ENCODE measurements around the gene ALPG. TPM values are rescaled to one million over a fixed set of nuclear protein-coding genes. Genes with fewer than 3 reads are reported as not detected.

Gene ALPG
- total RNA-seq, 1 donor from 2014 or later, result not detected

Other genes with a start within 250 kb of the ALPG start
- gene ALPP, start 28.1 kb upstream of the ALPG start, total RNA-seq, result not detected
- gene ALPI, start 49.3 kb downstream of the ALPG start, total RNA-seq, result not detected
- gene ECEL1, start 81.0 kb downstream of the ALPG start, total RNA-seq, result 0.18 TPM
- not detected for gene PRSS56, start 113.5 kb downstream of the ALPG start, total RNA-seq
- gene CHRND, start 119.3 kb downstream of the ALPG start, total RNA-seq, result not detected
- not detected for gene CHRNG, start 132.8 kb downstream of the ALPG start, total RNA-seq
- 4.5 TPM for gene TIGD1, start 143.7 kb downstream of the ALPG start, total RNA-seq
- gene EIF4E2, start 143.8 kb downstream of the ALPG start, total RNA-seq, result 41.0 TPM
- gene EFHD1, start 226.8 kb downstream of the ALPG start, total RNA-seq, result 41.9 TPM

All from sciatic nerve (tissue), 1 donor.